AG09309 (cell line): ENCODE measurements around the gene PDCL3.

Experiments used
- DNase-seq: peaks from one replicate; pipeline ENCODE4 v3.0.0-alpha.2; 2010; ENCODE audit warnings: low read depth
- H3K4me3 ChIP-seq: 2 replicates; pipeline ENCODE4 v1.5.1; 2011; ENCODE audit warnings: mild to moderate bottlenecking, low read depth, low read length, moderate library complexity; ENCODE audit not compliant: control insufficient read depth
- CTCF ChIP-seq: IDR thresholded peaks from 2 replicates; pipeline ENCODE4 v1.5.1; 2011; ENCODE audit warnings: mild to moderate bottlenecking, low read depth, low read length, inconsistent platforms; ENCODE audit not compliant: insufficient read depth, control insufficient read depth; ENCODE audit errors: missing control alignments

The PDCL3 gene

GRCh38 chr2:100551303-100551702 lies 11.5 kb upstream of the PDCL3 start:
- no peak for TF ChIP-seq CTCF
- H3K4me3 ChIP-seq, result no peak overlapping the region
- no peak for DNase-seq

GRCh38 chr2:100554798-100555407 lies 7.9 kb upstream of the PDCL3 start:
- H3K4me3 ChIP-seq, result no peak overlapping the region
- no peak for TF ChIP-seq CTCF
- DNase-seq, result no peak

- H3K4me3 ChIP-seq, result no peak overlapping the region
- TF ChIP-seq CTCF, result no peak
- DNase-seq, result no peak
Measured at GRCh38 chr2:100556746-100557145, 6.0 kb upstream of the PDCL3 start.

- DNase-seq, result no peak
- TF ChIP-seq CTCF, result no peak
- no peak overlapping the region for H3K4me3 ChIP-seq
Measured at GRCh38 chr2:100560216-100560830, 2.5 kb upstream of the PDCL3 start.

GRCh38 chr2:100561191-100561590 lies 1.6 kb upstream of the PDCL3 start:
- DNase-seq, result no peak
- TF ChIP-seq CTCF, result no peak
- no peak overlapping the region for H3K4me3 ChIP-seq

- no peak for TF ChIP-seq CTCF
- peak overlapping the region; percentile 88 for H3K4me3 ChIP-seq
- no peak for DNase-seq
Measured at GRCh38 chr2:100563407-100564247, 834 bp downstream of the PDCL3 start.
